ENCODE data around the gene PFKFB4. TPM values are rescaled to one million over a fixed set of nuclear protein-coding genes. Genes with fewer than 3 reads are reported as not detected.

The PFKFB4 gene
- total RNA-seq, 2 donors from 2014 or later = 8.5 to 18.0 TPM

DNA sequence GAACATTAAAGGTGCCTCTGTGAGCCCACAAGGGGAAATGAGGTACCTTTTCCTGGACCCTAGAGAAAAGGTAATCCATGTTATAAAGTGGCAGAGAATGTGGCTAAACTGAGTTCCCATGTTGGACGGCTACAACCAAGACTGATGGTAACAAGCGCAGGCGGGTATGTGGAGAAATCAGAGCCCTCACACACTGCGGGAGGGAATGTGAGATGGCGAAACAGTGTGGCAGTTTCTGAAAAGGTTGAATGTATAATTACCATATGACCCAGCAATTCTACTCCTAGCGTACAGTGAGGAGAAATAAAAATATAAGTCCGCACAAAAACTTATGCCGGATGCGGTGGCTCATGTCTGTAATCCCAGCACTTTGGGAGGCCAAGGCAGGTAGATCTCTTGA lies 28.6 kb downstream of the PFKFB4 start:
- no peaks in the 10 kb centered on the region for H3K36me3 Mint-ChIP-seq (ENCODE audit: insufficient read depth in 2 of 2)
- no peaks in the 10 kb centered on the region for H3K27me3 Mint-ChIP-seq (ENCODE audit: low read depth)
- no peak overlapping the region for H3K4me3 Mint-ChIP-seq
- DNase-seq (no peak), ATAC-seq (replicated peaks in 1 of 2) (no peak)
- no peaks in the 10 kb centered on the region for H3K4me1 Mint-ChIP-seq (ENCODE audit: low read depth)
- H3K27ac Mint-ChIP-seq = no peak overlapping the region
- no peaks in the 10 kb centered on the region for H3K9me3 Mint-ChIP-seq

DNA sequence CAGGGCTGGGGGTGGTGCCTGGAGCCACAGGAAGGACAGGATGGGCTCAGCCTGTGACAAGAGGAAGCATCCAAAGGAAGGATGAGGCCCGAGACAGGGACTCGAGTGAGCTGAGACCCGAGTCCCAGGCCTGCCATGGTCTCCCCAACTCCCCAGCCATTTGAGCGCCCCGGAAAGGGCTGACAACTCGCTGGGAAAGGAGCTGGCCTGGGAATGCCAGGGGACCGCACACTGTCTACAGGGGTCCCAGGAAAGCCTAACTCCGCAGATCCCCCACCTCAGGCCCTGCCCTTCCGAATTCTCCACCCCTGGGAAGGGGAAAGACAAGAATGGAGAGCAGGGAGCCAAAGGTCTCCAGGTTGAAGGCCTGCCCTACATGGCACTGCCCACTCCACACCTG lies 31.6 kb downstream of the PFKFB4 start:
- ATAC-seq (replicated peaks in 1 of 2) (no peak), DNase-seq (no peak)
- Mint-ChIP-seq H3K4me1 (ENCODE audit: low read depth) (no peaks in the 10 kb centered on the region), H3K36me3 (ENCODE audit: insufficient read depth in 2 of 2) (no peaks in the 10 kb centered on the region), H3K27ac (no peak overlapping the region), H3K27me3 (ENCODE audit: low read depth) (no peaks in the 10 kb centered on the region), H3K4me3 (no peak overlapping the region), H3K9me3 (no peaks in the 10 kb centered on the region)

DNA sequence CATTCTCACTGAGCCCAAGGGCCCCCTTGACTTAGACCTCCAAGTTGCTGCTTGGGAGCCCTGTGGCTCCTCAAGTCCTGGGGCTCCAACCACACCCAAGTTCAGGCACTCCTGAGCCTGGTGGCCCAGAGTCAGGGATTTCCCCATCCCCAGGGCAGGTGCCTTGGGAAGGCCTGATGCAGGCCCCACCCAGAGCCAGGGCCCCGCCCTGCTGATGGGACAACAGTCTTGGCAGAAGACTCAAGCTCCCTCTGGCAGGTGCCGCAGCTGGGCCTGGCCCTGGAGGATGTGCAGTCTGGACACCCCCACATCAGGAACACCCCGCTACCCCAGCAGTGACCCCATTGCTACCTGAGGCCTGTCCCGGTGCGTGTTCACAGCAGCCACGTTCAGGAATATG lies 35.0 kb downstream of the PFKFB4 start:
- Mint-ChIP-seq H3K9me3 (no peaks in the 10 kb centered on the region), H3K4me3 (no peak overlapping the region), H3K27me3 (ENCODE audit: low read depth) (no peaks in the 10 kb centered on the region), H3K36me3 (ENCODE audit: insufficient read depth in 2 of 2) (no peaks in the 10 kb centered on the region), H3K4me1 (ENCODE audit: low read depth) (peaks cover 32% of the 10 kb centered on the region), H3K27ac (no peak overlapping the region)
- no peak for DNase-seq
- ATAC-seq (replicated peaks in 1 of 2) = no peak

DNA sequence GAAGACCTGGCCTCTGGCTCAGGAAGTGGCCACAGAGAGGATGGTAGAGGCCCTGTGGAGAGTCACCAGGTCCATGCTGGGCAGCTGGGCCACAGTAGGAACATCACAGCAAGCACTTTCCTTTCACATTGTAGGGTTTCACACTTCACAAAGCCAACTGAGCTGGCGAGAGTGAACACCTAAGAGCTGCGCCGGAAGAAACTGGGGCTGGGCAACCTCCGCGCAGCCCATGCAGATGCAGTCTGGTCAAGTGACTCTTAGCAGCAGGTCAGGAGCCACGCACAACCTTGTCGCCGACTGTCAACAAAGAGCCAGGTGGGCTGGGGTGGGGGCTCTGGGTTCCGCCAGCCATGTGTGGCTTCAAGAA lies 37.3 kb downstream of the PFKFB4 start:
- Mint-ChIP-seq H3K4me1 (ENCODE audit: low read depth) (peaks cover 56% of the 10 kb centered on the region), H3K27ac (no peak overlapping the region)
- ATAC-seq (replicated peaks in 1 of 2) = no peak

DNA sequence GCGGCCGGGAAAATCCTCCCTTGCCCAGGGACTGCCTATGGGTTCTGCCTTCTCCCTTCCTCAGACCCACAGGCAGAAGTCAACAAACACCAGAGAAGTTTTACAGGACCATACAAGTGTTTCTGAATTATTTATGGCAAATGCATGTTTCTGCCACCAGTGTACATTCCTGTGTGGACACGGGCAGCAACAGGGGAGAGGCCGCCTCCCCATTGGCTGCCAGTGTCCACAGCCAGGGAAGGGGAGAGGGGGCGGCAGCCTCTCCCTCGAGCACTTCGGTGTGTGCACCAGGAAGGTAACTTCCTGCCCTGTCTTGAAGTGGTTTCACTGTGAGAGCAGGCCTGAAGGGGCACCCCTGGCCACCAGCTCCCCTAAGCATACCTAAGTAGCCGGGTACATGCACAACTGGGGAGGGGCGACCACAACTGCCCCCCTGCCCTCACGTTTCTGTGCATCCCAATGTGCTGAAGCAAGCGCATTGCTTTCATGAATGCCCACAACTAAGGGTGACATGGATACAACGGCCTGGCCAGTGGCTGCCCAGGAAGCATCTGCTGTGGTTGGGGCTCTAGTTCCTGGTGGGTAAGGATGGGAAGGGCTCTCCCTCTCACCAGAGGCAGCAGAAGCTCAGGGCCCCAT lies 37.8 kb downstream of the PFKFB4 start:
- peak in 1 of 2 donors; percentile 38 for ATAC-seq (replicated peaks in 1 of 2)
- DNase-seq = no peak
- Mint-ChIP-seq H3K9me3 (no peaks in the 10 kb centered on the region), H3K36me3 (ENCODE audit: insufficient read depth in 2 of 2) (no peaks in the 10 kb centered on the region), H3K27ac (no peak overlapping the region), H3K27me3 (ENCODE audit: low read depth) (no peaks in the 10 kb centered on the region), H3K4me1 (ENCODE audit: low read depth) (peaks cover 61% of the 10 kb centered on the region), H3K4me3 (no peak overlapping the region)

More for the DNA sequence above, 37.3 kb downstream of the PFKFB4 start:
- H3K9me3 Mint-ChIP-seq = no peaks in the 10 kb centered on the region
- no peak overlapping the region for H3K4me3 Mint-ChIP-seq
- H3K27me3 Mint-ChIP-seq (ENCODE audit: low read depth) = no peaks in the 10 kb centered on the region
- no peaks in the 10 kb centered on the region for H3K36me3 Mint-ChIP-seq (ENCODE audit: insufficient read depth in 2 of 2)
- DNase-seq = no peak

DNA sequence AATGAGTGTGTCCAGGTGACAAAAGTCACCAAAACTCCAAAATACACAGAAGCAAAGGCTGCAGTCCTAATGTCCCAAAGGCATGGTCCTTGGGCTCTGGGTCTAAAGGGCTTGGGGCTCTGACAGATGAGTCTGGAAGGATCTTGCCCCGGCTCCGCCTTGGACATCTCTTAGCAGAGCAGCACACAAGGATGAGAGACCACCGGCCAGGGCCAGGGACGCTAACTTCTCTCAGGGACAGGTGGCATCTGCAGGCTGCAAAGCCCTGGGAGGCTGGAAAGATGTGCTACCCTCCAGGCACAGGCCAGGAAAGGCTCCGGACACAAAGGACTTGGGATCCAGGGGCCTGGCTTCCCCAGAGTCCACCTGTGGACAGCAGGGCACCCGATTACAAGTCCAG lies 38.5 kb downstream of the PFKFB4 start:
- H3K27me3 Mint-ChIP-seq (ENCODE audit: low read depth) = no peaks in the 10 kb centered on the region
- peaks cover 62% of the 10 kb centered on the region for H3K4me1 Mint-ChIP-seq (ENCODE audit: low read depth)
- DNase-seq (no peak), ATAC-seq (replicated peaks in 1 of 2) (no peak)
- H3K9me3 Mint-ChIP-seq = no peaks in the 10 kb centered on the region
- H3K36me3 Mint-ChIP-seq (ENCODE audit: insufficient read depth in 2 of 2) = no peaks in the 10 kb centered on the region
- H3K4me3 Mint-ChIP-seq = no peak overlapping the region
- H3K27ac Mint-ChIP-seq = no peak overlapping the region

DNA sequence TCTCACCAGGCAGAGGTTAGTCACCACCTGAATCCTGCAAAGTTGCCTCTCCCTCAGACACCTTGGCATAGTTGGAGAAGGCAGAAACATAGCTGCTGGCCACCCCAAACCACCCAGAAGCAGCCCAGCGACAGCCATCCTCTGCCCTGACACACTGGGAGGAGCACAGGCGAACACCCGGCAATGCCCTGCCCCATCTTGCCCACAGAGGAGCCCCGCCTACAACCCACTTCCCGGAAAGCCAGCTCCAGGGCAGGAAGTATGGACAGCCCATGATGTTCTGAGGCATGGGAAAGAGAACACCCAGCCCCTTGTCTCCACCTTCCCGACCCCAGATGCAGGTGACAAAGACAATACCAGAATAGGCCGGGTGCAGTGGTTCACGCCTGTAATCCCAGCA lies 40.0 kb downstream of the PFKFB4 start:
- peak in 1 of 2 donors; percentile 54 for ATAC-seq (replicated peaks in 1 of 2)
- peak in 1 of 2 donors; percentile 22 for DNase-seq
- no peak overlapping the region for H3K4me3 Mint-ChIP-seq
- peak overlapping the region; percentile 44 for H3K27ac Mint-ChIP-seq
- no peaks in the 10 kb centered on the region for H3K9me3 Mint-ChIP-seq
- H3K4me1 Mint-ChIP-seq (ENCODE audit: low read depth) = peaks cover 62% of the 10 kb centered on the region
- no peaks in the 10 kb centered on the region for H3K36me3 Mint-ChIP-seq (ENCODE audit: insufficient read depth in 2 of 2)
- no peaks in the 10 kb centered on the region for H3K27me3 Mint-ChIP-seq (ENCODE audit: low read depth)

DNA sequence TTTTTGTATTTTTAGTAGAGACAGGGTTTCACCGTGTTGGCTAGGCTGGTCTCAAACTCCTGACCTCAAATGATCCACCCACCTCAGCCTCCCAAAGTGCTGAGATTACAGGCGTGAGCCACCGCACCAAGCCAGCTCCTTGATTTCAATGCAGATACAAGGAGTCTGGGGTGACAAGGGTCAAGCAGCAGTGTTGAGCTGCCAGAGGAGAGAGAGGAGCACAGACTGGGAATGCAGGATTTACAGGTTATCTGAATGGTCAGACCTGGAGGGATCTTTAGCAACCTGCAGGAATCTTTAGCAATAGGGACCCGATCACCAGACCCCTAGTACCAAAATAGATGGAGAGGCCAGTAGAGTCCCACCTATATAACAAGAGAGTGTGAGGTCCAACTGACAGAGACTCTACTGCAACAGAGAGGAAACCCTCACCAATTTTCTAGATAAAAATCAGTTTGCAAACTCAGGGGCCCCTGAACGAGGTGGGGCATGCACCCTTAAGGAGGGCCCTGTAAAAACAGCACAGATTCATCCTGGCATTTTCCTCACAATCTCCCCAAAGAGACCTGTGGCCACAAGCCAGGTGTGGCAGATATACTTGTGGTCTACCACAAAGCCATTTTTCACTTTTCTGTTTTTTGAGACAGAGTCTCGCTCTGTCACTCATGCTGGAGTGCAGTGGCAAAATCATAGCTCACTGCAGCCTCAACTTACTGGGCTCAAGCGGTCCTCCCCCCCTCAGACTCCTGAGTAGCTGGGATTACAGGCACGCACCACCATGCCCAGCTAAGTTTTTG lies 42.0 kb downstream of the PFKFB4 start:
- Mint-ChIP-seq H3K9me3 (no peaks in the 10 kb centered on the region), H3K27ac (no peak overlapping the region), H3K4me1 (ENCODE audit: low read depth) (peaks cover 66% of the 10 kb centered on the region), H3K27me3 (ENCODE audit: low read depth) (no peaks in the 10 kb centered on the region), H3K4me3 (peak overlapping the region in 1 of 2 donors; percentile 20), H3K36me3 (ENCODE audit: insufficient read depth in 2 of 2) (no peaks in the 10 kb centered on the region)
- DNase-seq (peak in 1 of 2 donors; percentile 35), ATAC-seq (replicated peaks in 1 of 2) (peak; percentile 50 to 81)

DNA sequence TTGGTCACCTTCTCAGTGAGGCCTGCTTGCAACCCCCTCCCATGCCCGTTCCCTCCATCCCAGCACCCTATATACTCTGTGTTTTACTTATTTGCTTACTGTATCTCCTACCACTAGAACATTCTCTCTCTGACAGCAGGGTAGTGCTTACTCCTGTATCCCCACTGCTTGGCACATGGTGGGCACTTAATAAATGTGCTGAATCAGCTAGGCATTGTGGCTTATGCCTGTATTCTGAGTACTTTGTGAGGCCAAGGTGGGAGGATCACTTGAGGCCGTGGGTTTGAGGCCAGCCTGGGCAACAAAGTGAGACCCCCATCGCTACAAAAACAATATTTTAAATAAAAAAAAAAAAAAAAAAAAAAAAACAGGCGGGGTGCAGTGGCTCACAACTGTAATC lies 45.1 kb downstream of the PFKFB4 start:
- H3K36me3 Mint-ChIP-seq (ENCODE audit: insufficient read depth in 2 of 2) = no peaks in the 10 kb centered on the region
- no peak overlapping the region for H3K27ac Mint-ChIP-seq
- no peaks in the 10 kb centered on the region for H3K9me3 Mint-ChIP-seq
- no peak overlapping the region for H3K4me3 Mint-ChIP-seq
- H3K27me3 Mint-ChIP-seq (ENCODE audit: low read depth) = no peaks in the 10 kb centered on the region
- H3K4me1 Mint-ChIP-seq (ENCODE audit: low read depth) = peaks cover 53% of the 10 kb centered on the region
- DNase-seq (no peak), ATAC-seq (replicated peaks in 1 of 2) (no peak)

DNA sequence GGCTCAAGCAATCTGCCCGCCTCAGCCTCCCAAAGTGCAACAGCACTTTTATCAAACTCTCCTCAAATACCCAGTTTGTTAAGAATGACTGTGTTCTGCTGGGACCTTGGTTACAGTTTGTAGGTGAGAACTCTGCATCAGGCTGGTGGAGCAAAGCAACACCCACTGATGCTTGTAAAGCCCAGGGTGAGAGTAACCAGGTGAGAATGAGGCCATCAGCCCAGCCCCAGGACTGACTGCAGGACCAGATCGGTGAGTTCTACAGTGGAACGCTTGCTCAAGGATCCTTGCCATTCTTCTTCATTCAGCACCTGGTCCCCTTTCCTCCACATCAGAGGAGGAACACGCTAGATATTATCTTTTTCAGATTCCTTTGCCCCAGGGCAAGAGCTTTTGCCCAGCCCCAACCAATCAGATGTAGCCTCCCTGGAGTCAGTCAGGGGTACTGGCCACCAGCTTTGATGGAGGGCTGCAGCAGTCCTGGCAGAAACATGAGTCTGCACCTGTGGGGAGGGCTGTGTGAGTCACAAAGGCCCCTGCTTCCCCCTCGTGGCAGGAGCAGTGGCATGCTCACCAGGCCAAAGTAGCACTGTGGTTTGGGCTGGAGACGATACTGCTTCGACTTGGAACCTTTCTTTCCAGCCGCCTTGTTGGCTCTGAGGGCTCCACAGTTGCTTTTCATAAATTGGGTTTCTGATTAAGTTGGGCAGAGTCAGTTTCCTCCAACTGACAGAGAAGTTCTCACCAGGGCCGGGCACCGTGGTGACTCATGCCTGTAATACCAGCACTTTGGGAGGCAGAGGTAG lies 49.1 kb downstream of the PFKFB4 start:
- Mint-ChIP-seq H3K4me3 (peak overlapping the region; percentile 55 to 75), H3K27ac (no peak overlapping the region), H3K9me3 (no peaks in the 10 kb centered on the region), H3K4me1 (ENCODE audit: low read depth) (peaks cover 44% of the 10 kb centered on the region), H3K36me3 (ENCODE audit: insufficient read depth in 2 of 2) (no peaks in the 10 kb centered on the region), H3K27me3 (ENCODE audit: low read depth) (no peaks in the 10 kb centered on the region)
- DNase-seq = peak; percentile 76 to 85
- ATAC-seq (replicated peaks in 1 of 2) = peak; percentile 82 to 90

DNA sequence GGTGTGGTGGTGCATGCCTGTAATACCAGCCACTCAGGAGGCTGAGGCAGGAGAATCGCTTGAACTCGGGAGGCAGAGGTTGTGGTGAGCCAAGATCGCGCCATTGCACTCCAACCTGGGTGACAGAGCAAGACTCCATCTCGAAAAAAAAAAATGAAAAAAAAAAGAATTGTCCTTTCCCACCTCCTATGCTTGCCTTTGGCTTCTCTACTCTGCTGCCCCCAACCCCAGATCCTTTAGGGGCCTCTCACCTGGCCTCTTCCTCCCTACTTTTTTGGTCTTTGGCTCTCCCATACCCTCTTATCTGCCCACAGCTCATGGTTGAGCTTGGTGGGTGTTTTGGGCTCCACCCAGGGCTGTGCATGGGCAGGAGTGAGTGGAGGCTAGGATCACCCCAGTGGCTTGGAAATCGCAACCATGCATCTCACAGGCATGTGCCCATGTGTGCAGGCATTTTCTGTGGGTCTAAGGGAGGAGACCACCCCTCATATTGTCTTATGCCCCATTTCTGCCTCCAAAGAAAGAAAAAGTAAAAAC lies 50.6 kb downstream of the PFKFB4 start:
- no peaks in the 10 kb centered on the region for H3K9me3 Mint-ChIP-seq
- peaks cover 52% of the 10 kb centered on the region for H3K4me1 Mint-ChIP-seq (ENCODE audit: low read depth)
- ATAC-seq (replicated peaks in 1 of 2) = no peak
- H3K4me3 Mint-ChIP-seq = no peak overlapping the region
- no peaks in the 10 kb centered on the region for H3K36me3 Mint-ChIP-seq (ENCODE audit: insufficient read depth in 2 of 2)
- no peak for DNase-seq
- no peak overlapping the region for H3K27ac Mint-ChIP-seq
- H3K27me3 Mint-ChIP-seq (ENCODE audit: low read depth) = no peaks in the 10 kb centered on the region

DNA sequence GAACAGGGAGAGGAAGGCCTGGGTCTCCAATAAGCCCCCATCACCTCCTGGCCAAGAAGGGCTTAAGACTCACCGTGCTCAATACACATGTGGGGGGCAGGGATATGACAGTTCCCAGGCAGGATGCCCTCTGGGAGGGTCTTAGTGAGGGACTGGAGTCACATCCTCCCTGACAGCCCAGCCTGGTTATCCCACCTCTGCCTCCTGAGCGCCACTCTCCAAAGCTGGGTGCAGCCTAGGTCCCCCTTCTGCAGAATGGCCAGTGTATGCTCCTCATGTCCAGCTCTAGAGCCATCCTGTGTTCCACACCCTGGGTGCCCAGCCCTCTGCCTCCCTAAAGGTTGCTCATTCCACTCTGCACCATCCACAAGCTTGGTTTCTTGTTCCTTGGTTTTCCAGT lies 51.5 kb downstream of the PFKFB4 start:
- no peak for ATAC-seq (replicated peaks in 1 of 2)
- peaks cover 55% of the 10 kb centered on the region for H3K4me1 Mint-ChIP-seq (ENCODE audit: low read depth)
- H3K27ac Mint-ChIP-seq = no peak overlapping the region
- no peaks in the 10 kb centered on the region for H3K36me3 Mint-ChIP-seq (ENCODE audit: insufficient read depth in 2 of 2)
- DNase-seq = no peak
- peak overlapping the region; percentile 85 to 86 for H3K4me3 Mint-ChIP-seq
- H3K9me3 Mint-ChIP-seq = no peaks in the 10 kb centered on the region
- no peaks in the 10 kb centered on the region for H3K27me3 Mint-ChIP-seq (ENCODE audit: low read depth)

Measured in activated T-cell treated with anti-CD3 and anti-CD28 coated beads, Interleukin-2, amount 50 U/mL, for 72 hours (primary cell).